Measurements from ENCODE around the gene DGKI.

DGKI gene

DNA sequence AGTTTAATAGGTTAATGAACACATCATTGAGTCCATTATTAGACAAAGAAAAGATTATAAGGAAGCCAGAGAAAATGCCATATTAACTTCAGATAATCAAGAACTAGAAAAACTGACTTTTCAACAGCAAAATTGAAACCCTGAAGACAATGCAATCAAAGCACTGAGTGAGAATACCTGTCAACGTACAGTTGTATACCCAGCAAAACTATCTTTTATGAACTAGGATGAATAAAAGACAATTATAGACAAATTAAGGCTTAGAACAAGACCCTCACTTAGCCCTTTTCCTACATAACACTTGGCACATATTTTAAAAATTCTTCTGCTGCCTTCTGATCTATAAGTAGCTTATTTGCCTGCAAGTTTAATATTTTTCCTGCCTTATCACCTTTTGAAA is 19.0 kb upstream of the DGKI start:
- Histone ChIP-seq H3K4me2 (ENCODE audit: low read length) (no peak overlapping the region), H3K9ac (ENCODE audit: low read length) (no peak overlapping the region), H2AFZ (ENCODE audit: low read length) (no peak overlapping the region), H3K27me3 (ENCODE audit: insufficient read depth, low read length) (peaks cover 4% of the 10 kb centered on the region; the same call in 1 of the 2 replicates), H3K27ac (ENCODE audit: low read depth, low read length, poor library complexity, severe bottlenecking) (no peak overlapping the region), H3K79me2 (ENCODE audit: insufficient read depth, low read length) (no peaks in the 10 kb centered on the region), H4K20me1 (ENCODE audit: insufficient read depth, low read length) (no peaks in the 10 kb centered on the region), H3K9me3 (ENCODE audit: low read length) (peaks cover 6% of the 10 kb centered on the region), H3K4me1 (ENCODE audit: insufficient read depth, low read length, severe bottlenecking) (no peaks in the 10 kb centered on the region), H3K36me3 (ENCODE audit: insufficient read depth, low read length) (no peaks in the 10 kb centered on the region), H3K4me3 (ENCODE audit: low read depth, low read length, poor library complexity, severe bottlenecking) (no peak overlapping the region), H3F3A (ENCODE audit: insufficient read depth, low read length) (no peaks in the 10 kb centered on the region), H3K9me2 (ENCODE audit: low read depth, low read length) (no peaks in the 10 kb centered on the region)
- TF ChIP-seq EZH2 (IDR thresholded peaks at IDR 0.05; ENCODE audit: borderline replicate concordance, low read length): no peak
- TF ChIP-seq, protein P1, sequence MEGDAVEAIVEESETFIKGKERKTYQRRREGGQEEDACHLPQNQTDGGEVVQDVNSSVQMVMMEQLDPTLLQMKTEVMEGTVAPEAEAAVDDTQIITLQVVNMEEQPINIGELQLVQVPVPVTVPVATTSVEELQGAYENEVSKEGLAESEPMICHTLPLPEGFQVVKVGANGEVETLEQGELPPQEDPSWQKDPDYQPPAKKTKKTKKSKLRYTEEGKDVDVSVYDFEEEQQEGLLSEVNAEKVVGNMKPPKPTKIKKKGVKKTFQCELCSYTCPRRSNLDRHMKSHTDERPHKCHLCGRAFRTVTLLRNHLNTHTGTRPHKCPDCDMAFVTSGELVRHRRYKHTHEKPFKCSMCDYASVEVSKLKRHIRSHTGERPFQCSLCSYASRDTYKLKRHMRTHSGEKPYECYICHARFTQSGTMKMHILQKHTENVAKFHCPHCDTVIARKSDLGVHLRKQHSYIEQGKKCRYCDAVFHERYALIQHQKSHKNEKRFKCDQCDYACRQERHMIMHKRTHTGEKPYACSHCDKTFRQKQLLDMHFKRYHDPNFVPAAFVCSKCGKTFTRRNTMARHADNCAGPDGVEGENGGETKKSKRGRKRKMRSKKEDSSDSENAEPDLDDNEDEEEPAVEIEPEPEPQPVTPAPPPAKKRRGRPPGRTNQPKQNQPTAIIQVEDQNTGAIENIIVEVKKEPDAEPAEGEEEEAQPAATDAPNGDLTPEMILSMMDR (IDR thresholded peaks at IDR 0.05; ENCODE audit: low read length): no peak

DNA sequence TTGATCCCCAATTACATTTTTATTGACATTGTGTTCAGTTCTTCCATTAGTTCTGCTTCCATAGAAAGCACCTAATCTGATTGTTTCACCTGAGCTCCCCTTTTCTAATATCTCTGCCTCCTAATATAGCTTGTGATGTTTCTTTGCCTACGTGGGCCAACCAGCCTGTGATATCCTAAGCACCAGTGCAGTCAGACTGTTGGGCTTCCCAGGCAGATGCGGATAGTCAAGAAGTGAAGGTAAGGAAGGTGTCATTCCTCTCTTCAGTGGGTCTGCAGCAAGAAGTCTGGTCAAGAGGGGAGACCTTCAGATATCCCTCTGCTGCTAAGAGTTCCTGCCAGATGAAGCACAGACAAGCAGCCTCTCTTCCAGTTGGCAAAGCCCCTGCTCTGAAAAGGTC is 16.2 kb upstream of the DGKI start:
- no peak for TF ChIP-seq EZH2 (IDR thresholded peaks at IDR 0.05; ENCODE audit: borderline replicate concordance, low read length)
- TF ChIP-seq, protein P1 (IDR thresholded peaks at IDR 0.05; ENCODE audit: low read length): no peak
- H3K4me2 ChIP-seq (ENCODE audit: low read length): no peak overlapping the region
- H2AFZ ChIP-seq (ENCODE audit: low read length): no peak overlapping the region
- H3K9me2 ChIP-seq (ENCODE audit: low read depth, low read length): no peaks in the 10 kb centered on the region
- H3K4me1 ChIP-seq (ENCODE audit: insufficient read depth, low read length, severe bottlenecking): no peaks in the 10 kb centered on the region
- H3K4me3 ChIP-seq (ENCODE audit: low read depth, low read length, poor library complexity, severe bottlenecking): no peak overlapping the region
- H3K27me3 ChIP-seq (ENCODE audit: insufficient read depth, low read length): peaks cover 4% of the 10 kb centered on the region; the same call in 1 of the 2 replicates
- H3K9me3 ChIP-seq (ENCODE audit: low read length): peaks cover 6% of the 10 kb centered on the region
- no peak overlapping the region for H3K27ac ChIP-seq (ENCODE audit: low read depth, low read length, poor library complexity, severe bottlenecking)
- no peak overlapping the region for H3K9ac ChIP-seq (ENCODE audit: low read length)
- H4K20me1 ChIP-seq (ENCODE audit: insufficient read depth, low read length): no peaks in the 10 kb centered on the region
- no peaks in the 10 kb centered on the region for H3K36me3 ChIP-seq (ENCODE audit: insufficient read depth, low read length)
- no peaks in the 10 kb centered on the region for H3K79me2 ChIP-seq (ENCODE audit: insufficient read depth, low read length)
- H3F3A ChIP-seq (ENCODE audit: insufficient read depth, low read length): no peaks in the 10 kb centered on the region

DNA sequence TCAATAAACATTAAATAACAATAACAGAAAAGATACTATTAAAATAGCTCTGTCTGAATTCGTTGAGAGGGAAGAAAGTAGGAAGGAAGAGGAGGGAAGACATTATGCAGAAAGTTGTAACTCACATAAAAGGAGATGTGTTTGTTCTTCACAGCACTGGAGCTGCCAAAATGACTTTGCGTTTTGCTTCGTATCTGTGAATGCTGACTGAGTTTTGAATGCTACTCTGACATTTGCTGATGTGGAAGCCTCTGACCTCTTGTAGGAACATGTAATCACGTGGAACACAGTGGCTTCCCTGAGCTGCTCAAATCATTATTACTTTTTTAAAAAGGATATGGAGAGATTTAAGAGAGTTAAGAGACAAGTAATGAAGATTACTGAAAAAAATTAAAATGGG is 15.6 kb upstream of the DGKI start:
- H3F3A ChIP-seq (ENCODE audit: insufficient read depth, low read length): no peaks in the 10 kb centered on the region
- H4K20me1 ChIP-seq (ENCODE audit: insufficient read depth, low read length): no peaks in the 10 kb centered on the region
- no peaks in the 10 kb centered on the region for H3K4me1 ChIP-seq (ENCODE audit: insufficient read depth, low read length, severe bottlenecking)
- H3K79me2 ChIP-seq (ENCODE audit: insufficient read depth, low read length): no peaks in the 10 kb centered on the region
- H3K9ac ChIP-seq (ENCODE audit: low read length): no peak overlapping the region
- no peak overlapping the region for H2AFZ ChIP-seq (ENCODE audit: low read length)
- no peak overlapping the region for H3K4me2 ChIP-seq (ENCODE audit: low read length)
- H3K36me3 ChIP-seq (ENCODE audit: insufficient read depth, low read length): no peaks in the 10 kb centered on the region
- H3K4me3 ChIP-seq (ENCODE audit: low read depth, low read length, poor library complexity, severe bottlenecking): no peak overlapping the region
- no peak overlapping the region for H3K27ac ChIP-seq (ENCODE audit: low read depth, low read length, poor library complexity, severe bottlenecking)
- TF ChIP-seq, protein P1 (IDR thresholded peaks at IDR 0.05; ENCODE audit: low read length): no peak
- no peak for TF ChIP-seq EZH2 (IDR thresholded peaks at IDR 0.05; ENCODE audit: borderline replicate concordance, low read length)
- peaks cover 4% of the 10 kb centered on the region; the same call in 1 of the 2 replicates for H3K27me3 ChIP-seq (ENCODE audit: insufficient read depth, low read length)
- no peaks in the 10 kb centered on the region for H3K9me2 ChIP-seq (ENCODE audit: low read depth, low read length)
- H3K9me3 ChIP-seq (ENCODE audit: low read length): peaks cover 6% of the 10 kb centered on the region
